ENCODE results near the gene TBC1D22A.

Gene TBC1D22A

GRCh38 chr22:46845296-46846149, 83.1 kb downstream of the TBC1D22A start:
- TF ChIP-seq CTCF (IDR thresholded peaks at IDR 0.05; ENCODE audit: low read depth, low read length): no peak
- Histone ChIP-seq H3K4me3 (ENCODE audit: low read depth, low read length) (no peak overlapping the region), H3K36me3 (no peaks in the 10 kb centered on the region), H3K27ac (no peak overlapping the region), H3K9me3 (ENCODE audit: severe bottlenecking) (no peaks in the 10 kb centered on the region), H3K27me3 (ENCODE audit: insufficient read depth, low read depth, severe bottlenecking) (no peaks in the 10 kb centered on the region)
- DNase-seq: no peak

- no peaks in the 10 kb centered on the region for H3K36me3 ChIP-seq
- H3K27me3 ChIP-seq (ENCODE audit: insufficient read depth, low read depth, severe bottlenecking): no peaks in the 10 kb centered on the region
- no peak for TF ChIP-seq CTCF (IDR thresholded peaks at IDR 0.05; ENCODE audit: low read depth, low read length)
- H3K27ac ChIP-seq: no peak overlapping the region
- no peak overlapping the region for H3K4me3 ChIP-seq (ENCODE audit: low read depth, low read length)
- H3K9me3 ChIP-seq (ENCODE audit: severe bottlenecking): no peaks in the 10 kb centered on the region
- DNase-seq: no peak
Measured at GRCh38 chr22:46846150-46846831, 83.8 kb downstream of the TBC1D22A start.

- DNase-seq: no peak
- H3K36me3 ChIP-seq: no peaks in the 10 kb centered on the region
- TF ChIP-seq CTCF (IDR thresholded peaks at IDR 0.05; ENCODE audit: low read depth, low read length): no peak
- no peak overlapping the region for H3K27ac ChIP-seq
- no peak overlapping the region for H3K4me3 ChIP-seq (ENCODE audit: low read depth, low read length)
- H3K9me3 ChIP-seq (ENCODE audit: severe bottlenecking): no peaks in the 10 kb centered on the region
- H3K27me3 ChIP-seq (ENCODE audit: insufficient read depth, low read depth, severe bottlenecking): no peaks in the 10 kb centered on the region
Measured at GRCh38 chr22:46846832-46847355, 84.4 kb downstream of the TBC1D22A start.

GRCh38 chr22:46848197-46848596, 85.7 kb downstream of the TBC1D22A start:
- Histone ChIP-seq H3K27ac (no peak overlapping the region), H3K27me3 (ENCODE audit: insufficient read depth, low read depth, severe bottlenecking) (no peaks in the 10 kb centered on the region), H3K4me3 (ENCODE audit: low read depth, low read length) (no peak overlapping the region), H3K9me3 (ENCODE audit: severe bottlenecking) (no peaks in the 10 kb centered on the region), H3K36me3 (no peaks in the 10 kb centered on the region)
- no peak for TF ChIP-seq CTCF (IDR thresholded peaks at IDR 0.05; ENCODE audit: low read depth, low read length)
- no peak for DNase-seq

- no peaks in the 10 kb centered on the region for H3K9me3 ChIP-seq (ENCODE audit: severe bottlenecking)
- no peak overlapping the region for H3K4me3 ChIP-seq (ENCODE audit: low read depth, low read length)
- no peak for DNase-seq
- no peaks in the 10 kb centered on the region for H3K27me3 ChIP-seq (ENCODE audit: insufficient read depth, low read depth, severe bottlenecking)
- no peak overlapping the region for H3K27ac ChIP-seq
- no peak for TF ChIP-seq CTCF (IDR thresholded peaks at IDR 0.05; ENCODE audit: low read depth, low read length)
- H3K36me3 ChIP-seq: no peaks in the 10 kb centered on the region
Measured at GRCh38 chr22:46849101-46849500, 86.7 kb downstream of the TBC1D22A start.
